Transverse colon (tissue), 4 donors: Measurements from ENCODE around the gene CADM1. TPM values are rescaled to one million over a fixed set of nuclear protein-coding genes. Genes with fewer than 3 reads are reported as not detected.

Experiments
- DNase-seq: peaks from one replicate; pipeline ENCODE4 v3.0.0-alpha.2; 2019
- H3K27ac ChIP-seq, 4 donors: fragments of 200-600 bp; sonication (generic); 2 replicates each; pipeline ENCODE4 v1.5.1; 2016 to 2018; ENCODE audit warnings: inconsistent platforms in 4 of 4
- H3K27me3 ChIP-seq: fragments of 200-600 bp; sonication (generic); 2 replicates; pipeline ENCODE4 v1.5.1; 2017; ENCODE audit warnings: inconsistent platforms
- H3K36me3 ChIP-seq, 4 donors: fragments of 200-600 bp; sonication (generic); 2 replicates each; pipeline ENCODE4 v1.5.1; 2017 to 2019; ENCODE audit warnings: inconsistent platforms in 4 of 4
- H3K4me1 ChIP-seq, 4 donors: fragments of 200-600 bp; sonication (generic); 2 replicates each; pipeline ENCODE4 v1.5.1; 2017 to 2020; ENCODE audit warnings: inconsistent platforms in 4 of 4
- H3K4me3 ChIP-seq, 4 donors: fragments of 200-600 bp; sonication (generic); 1 replicate in 1 of 4; 2 replicates in 3 of 4; pipeline versions ENCODE4 v1.5.1 to v1.6.1; 2017 to 2019; ENCODE audit warnings: inconsistent platforms in 4 of 4
- H3K9me3 ChIP-seq, 2 donors: fragments of 200-600 bp; sonication (generic); 2 replicates each; pipeline ENCODE4 v1.5.1; 2017 to 2019; ENCODE audit warnings: inconsistent platforms in 2 of 2
- CTCF ChIP-seq, 5 experiments: fragments of 200-600 bp in 3 of 5; fragments of 450-650 bp in 2 of 5; sonication (generic) in 3 of 5; IDR thresholded peaks; 1 replicate in 2 of 5; 2 replicates in 3 of 5; pipeline ENCODE4 v1.5.1; 2016 to 2017; ENCODE audit warnings: antibody characterized with exemption in 5 of 5, inconsistent platforms in 3 of 5, mild to moderate bottlenecking in 2 of 5, moderate library complexity in 1 of 5
- EP300 ChIP-seq: sonication (generic); formaldehyde crosslinking; IDR thresholded peaks from one replicate; pipeline ENCODE4 v1.6.1; 2017; ENCODE audit warnings: antibody characterized with exemption, low read depth
- POLR2A ChIP-seq: fragments of 450-650 bp; IDR thresholded peaks from one replicate; pipeline ENCODE4 v1.6.1; 2016; ENCODE audit warnings: antibody characterized with exemption, mild to moderate bottlenecking, moderate library complexity
- POLR2AphosphoS5 ChIP-seq, 3 donors: sonication (generic); formaldehyde crosslinking; IDR thresholded peaks; one replicate each; pipeline ENCODE4 v1.6.1; 2016; ENCODE audit warnings: antibody characterized with exemption in 3 of 3
- WGBS, 2 donors: methylation state at CpG; one replicate each; pipeline ENCODE4 v1.1.5; 2018; ENCODE audit warnings: low coverage in 1 of 2; 5-methylcytosine and 5-hydroxymethylcytosine counted together
- in situ Hi-C, 4 donors: fragments of 200-750 bp; cut with MboI; loops; one replicate each; pipeline versions ENCODE4 v1.15.0 to v1.15.1; 2017; ENCODE audit warnings: low sequenced_read_pairs in 3 of 4, low pct_ligation_motif_present in 1 of 4, low pct_unique_long_range_greater_than_20kb in 1 of 4
- intact Hi-C: fragments of 100-400 bp; cut with DNase I; formaldehyde crosslinking; loops from one replicate; pipeline ENCODE4 v1.15.1; 2023; ENCODE audit warnings: low total_unique reads
- total RNA-seq, 4 donors: library from RNA; depleted of rRNA; stranded (reverse); fragments of >200 nt; gene quantifications; one replicate each; pipeline ENCODE4 v1.1.0, GENCODE V29; 2016

Gene CADM1
- total RNA-seq, 4 donors from 2014 or later, result 2.8 to 6.4 (median 3.7) TPM

GRCh38 chr11:115459563-115459962 lies 44.7 kb downstream of the CADM1 start:
- intact Hi-C loops, result no loop called here
- Histone ChIP-seq H3K4me3 (no peak overlapping the region), H3K4me1 (no peaks in the 10 kb centered on the region), H3K9me3 (no peaks in the 10 kb centered on the region), H3K27ac (no peak overlapping the region), H3K27me3 (peaks cover 13% of the 10 kb centered on the region), H3K36me3 (no peaks in the 10 kb centered on the region)
- no peak for DNase-seq
- TF ChIP-seq EP300 (no peak), CTCF (IDR thresholded peaks at IDR 0.05) (no peak), POLR2AphosphoS5 (IDR thresholded peaks at IDR 0.05) (no peak), POLR2A (no peak)
- in situ Hi-C loops, result no loop called here

- H3K4me1 ChIP-seq, result no peaks in the 10 kb centered on the region
- H3K9me3 ChIP-seq, result no peaks in the 10 kb centered on the region
- H3K27me3 ChIP-seq, result peaks cover 14% of the 10 kb centered on the region
- H3K27ac ChIP-seq, result no peak overlapping the region
- intact Hi-C loops (no loop called here), in situ Hi-C loops (no loop called here)
- no peak for DNase-seq
- WGBS, 2 donors, result 46 to 50% methylated on average over 4 of the region's 4 CpGs
- H3K36me3 ChIP-seq, result no peaks in the 10 kb centered on the region
- TF ChIP-seq POLR2AphosphoS5 (IDR thresholded peaks at IDR 0.05) (no peak), CTCF (IDR thresholded peaks at IDR 0.05) (no peak), POLR2A (no peak), EP300 (no peak)
- no peak overlapping the region for H3K4me3 ChIP-seq
Measured at GRCh38 chr11:115458877-115459276, 45.3 kb downstream of the CADM1 start.

GRCh38 chr11:115456019-115456418 lies 48.2 kb downstream of the CADM1 start:
- Histone ChIP-seq H3K27me3 (peaks cover 14% of the 10 kb centered on the region), H3K36me3 (no peaks in the 10 kb centered on the region), H3K27ac (no peak overlapping the region), H3K4me1 (peaks cover 0 to 12% (median 2%) of the 10 kb centered on the region in 4 donors), H3K4me3 (no peak overlapping the region), H3K9me3 (no peaks in the 10 kb centered on the region)
- intact Hi-C loops, result no loop called here
- TF ChIP-seq POLR2A (no peak), CTCF (IDR thresholded peaks at IDR 0.05) (no peak), EP300 (no peak), POLR2AphosphoS5 (IDR thresholded peaks at IDR 0.05) (no peak)
- in situ Hi-C loops, result no loop called here
- no peak for DNase-seq

GRCh38 chr11:115455613-115456012 lies 48.6 kb downstream of the CADM1 start:
- Histone ChIP-seq H3K4me3 (no peak overlapping the region), H3K4me1 (peaks cover 0 to 12% (median 2%) of the 10 kb centered on the region in 4 donors), H3K27me3 (peaks cover 14% of the 10 kb centered on the region), H3K36me3 (no peaks in the 10 kb centered on the region), H3K27ac (no peak overlapping the region), H3K9me3 (no peaks in the 10 kb centered on the region)
- in situ Hi-C loops, result no loop called here
- intact Hi-C loops, result no loop called here
- 97 to 100% methylated on average over 2 to 4 of the region's 4 CpGs for WGBS, 2 donors
- DNase-seq, result no peak
- TF ChIP-seq EP300 (no peak), POLR2AphosphoS5 (IDR thresholded peaks at IDR 0.05) (no peak)

GRCh38 chr11:115454525-115454924 lies 49.7 kb downstream of the CADM1 start:
- TF ChIP-seq POLR2A (no peak), EP300 (no peak), POLR2AphosphoS5 (IDR thresholded peaks at IDR 0.05) (no peak), CTCF (IDR thresholded peaks at IDR 0.05) (no peak)
- DNase-seq, result no peak
- Histone ChIP-seq H3K27me3 (peaks cover 14% of the 10 kb centered on the region), H3K9me3 (no peaks in the 10 kb centered on the region), H3K27ac (no peak overlapping the region), H3K4me3 (no peak overlapping the region), H3K36me3 (no peaks in the 10 kb centered on the region), H3K4me1 (peaks cover 0 to 12% (median 2%) of the 10 kb centered on the region in 4 donors)
- in situ Hi-C loops (no loop called here), intact Hi-C loops (no loop called here)
- whole genome bisulfite sequencing, 2 donors, result 77 to 78% methylated on average over 1 of the region's 1 CpG
